Measurements from ENCODE around the gene SF3B5. TPM values are rescaled to one million over a fixed set of nuclear protein-coding genes. Genes with fewer than 3 reads are reported as not detected.

Gene SF3B5
- total RNA-seq, 1 donor from 2014 or later = 123 TPM

GRCh38 chr6:144104898-144105487, 9.6 kb upstream of the SF3B5 start:
- TF ChIP-seq CTCF (IDR thresholded peaks at IDR 0.05) = peak; percentile 52 to 68 (median 67)
- no peak for DNase-seq (ENCODE audit: low spot score in 2 of 2)
- intact Hi-C loops (cut with DNase I) = loop anchor here (2.0 to 5.0 kb wide), 3 partner anchors 87 to 376 kb away; no protein-coding TSS in a partner anchor

GRCh38 chr6:144104488-144104887, 9.1 kb upstream of the SF3B5 start:
- H3K9me3 ChIP-seq = no peaks in the 10 kb centered on the region
- no peak overlapping the region for H3K27ac ChIP-seq
- H3K27me3 ChIP-seq = no peaks in the 10 kb centered on the region
- no peak for TF ChIP-seq CTCF (IDR thresholded peaks at IDR 0.05)
- DNase-seq (ENCODE audit: low spot score in 2 of 2) = no peak
- H3K4me3 ChIP-seq = no peak overlapping the region
- intact Hi-C loops (cut with DNase I) = loop anchor here (2.0 kb wide), 2 partner anchors 112 to 376 kb away; no protein-coding TSS in a partner anchor
- H3K36me3 ChIP-seq = no peaks in the 10 kb centered on the region
- H3K4me1 ChIP-seq = no peaks in the 10 kb centered on the region

More at GRCh38 chr6:144104898-144105487, 9.6 kb upstream of the SF3B5 start:
- Histone ChIP-seq H3K4me1 (no peaks in the 10 kb centered on the region), H3K27ac (no peak overlapping the region), H3K9me3 (no peaks in the 10 kb centered on the region), H3K27me3 (no peaks in the 10 kb centered on the region), H3K4me3 (no peak overlapping the region), H3K36me3 (no peaks in the 10 kb centered on the region)

- Histone ChIP-seq H3K4me3 (no peak overlapping the region), H3K4me1 (no peaks in the 10 kb centered on the region), H3K27ac (no peak overlapping the region), H3K9me3 (no peaks in the 10 kb centered on the region), H3K27me3 (no peaks in the 10 kb centered on the region), H3K36me3 (no peaks in the 10 kb centered on the region)
- intact Hi-C loops (cut with DNase I) = no loop called here
- no peak for DNase-seq (ENCODE audit: low spot score in 2 of 2)
- no peak for TF ChIP-seq CTCF (IDR thresholded peaks at IDR 0.05)
Observed at GRCh38 chr6:144103026-144103563, 7.7 kb upstream of the SF3B5 start.

- no peaks in the 10 kb centered on the region for H3K27me3 ChIP-seq
- H3K4me3 ChIP-seq = no peak overlapping the region
- H3K36me3 ChIP-seq = no peaks in the 10 kb centered on the region
- DNase-seq (ENCODE audit: low spot score in 2 of 2) = no peak
- intact Hi-C loops (cut with DNase I) = loop anchor here (5.0 kb wide), 1 partner anchor 422 kb away; the partner anchor contains the start of gene PHACTR2
- peaks cover 4 to 10% of the 10 kb centered on the region in 2 donors for H3K4me1 ChIP-seq
- H3K9me3 ChIP-seq = no peaks in the 10 kb centered on the region
- H3K27ac ChIP-seq = no peak overlapping the region
- no peak for TF ChIP-seq CTCF (IDR thresholded peaks at IDR 0.05)
Observed at GRCh38 chr6:144098993-144099392, 3.6 kb upstream of the SF3B5 start.

GRCh38 chr6:144094731-144095133, 641 bp downstream of the SF3B5 start:
- no peak for TF ChIP-seq CTCF (IDR thresholded peaks at IDR 0.05)
- intact Hi-C loops (cut with DNase I) = loop anchor here (1.0 to 5.0 kb wide), 3 partner anchors 122 to 417 kb away; partner anchors contain the start of genes PHACTR2 and UTRN
- Histone ChIP-seq H3K27me3 (no peaks in the 10 kb centered on the region), H3K27ac (peak overlapping the region; percentile 80 to 82), H3K4me3 (peak overlapping the region; percentile 77 to 95), H3K4me1 (peaks cover 5 to 17% of the 10 kb centered on the region in 2 donors), H3K36me3 (no peaks in the 10 kb centered on the region), H3K9me3 (no peaks in the 10 kb centered on the region)
- no peak for DNase-seq (ENCODE audit: low spot score in 2 of 2)
